GM12892 (cell line): Measurements from ENCODE around the gene ZYG11A.

Experiments
- POLR2A ChIP-seq: IDR thresholded peaks from 2 replicates; pipeline ENCODE4 v1.6.1; 2011; ENCODE audit warnings: low read depth, low read length, control low read depth
- TAF1 ChIP-seq: IDR thresholded peaks from 2 replicates; pipeline ENCODE4 v1.6.1; 2011; ENCODE audit warnings: low read depth, mild to moderate bottlenecking, control low read depth, low read length, borderline replicate concordance

DNA sequence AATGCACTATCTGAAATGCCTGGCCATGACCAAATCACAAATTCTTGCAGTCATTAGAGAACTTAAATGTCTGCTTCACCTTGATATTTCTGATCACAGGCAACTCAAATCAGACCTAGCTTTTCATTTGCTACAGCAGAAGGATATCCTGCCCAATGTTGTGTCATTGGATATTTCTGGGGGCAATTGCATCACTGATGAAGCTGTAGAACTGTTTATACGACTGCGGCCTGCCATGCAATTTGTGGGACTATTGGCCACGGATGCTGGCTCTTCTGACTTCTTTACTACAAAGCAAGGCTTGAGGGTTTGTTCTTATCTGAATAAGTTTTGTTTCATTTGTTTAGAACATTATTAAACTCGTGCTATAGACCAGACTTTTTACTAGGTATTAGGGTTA, 14.9 kb downstream of the ZYG11A start:
- no peak for TF ChIP-seq TAF1
- TF ChIP-seq POLR2A = no peak
